Colonic mucosa (tissue), 4 donors: Measurements from ENCODE around the gene HIF3A. TPM values are rescaled to one million over a fixed set of nuclear protein-coding genes. Genes with fewer than 3 reads are reported as not detected.

Source experiments
- DNase-seq: peaks from one replicate; pipeline ENCODE4 v3.0.0-alpha.2; 2020
- H3K27ac ChIP-seq: fragments of 200-600 bp; one replicate; pipeline ENCODE4 v1.8.0; 2021
- H3K27me3 ChIP-seq: fragments of 200-600 bp; one replicate; pipeline ENCODE4 v1.8.0; 2021
- H3K36me3 ChIP-seq: fragments of 200-600 bp; one replicate; pipeline ENCODE4 v1.8.0; 2021
- H3K4me1 ChIP-seq: fragments of 200-600 bp; one replicate; pipeline ENCODE4 v1.8.0; 2021; ENCODE audit warnings: mild to moderate bottlenecking
- H3K4me3 ChIP-seq: fragments of 200-600 bp; one replicate; pipeline ENCODE4 v1.8.0; 2021
- H3K9ac ChIP-seq, 2 donors: one replicate each; pipeline ENCODE4 v1.7.0; 2013; ENCODE audit warnings: control low read depth in 2 of 2, low read depth in 2 of 2, low read length in 2 of 2
- H3K9me3 ChIP-seq: fragments of 200-600 bp; one replicate; pipeline ENCODE4 v1.8.0; 2021
- intact Hi-C: fragments of 100-400 bp; cut with DNase I; formaldehyde crosslinking; loops from one replicate; pipeline ENCODE4 v1.14.1; 2022
- total RNA-seq, 2 donors: library from RNA; stranded (reverse); fragmentation: NEBNext Ultra II Directional in 1 of 2; extraction: Animal tissue kit (Norgen Biotek cat#: 25700) in 1 of 2; gene quantifications; one replicate each; pipeline ENCODE4 v1.2.1, GENCODE V29; 2021
- TF ChIP-seq, protein P1 (sequence below): fragments of 200-600 bp; IDR thresholded peaks from one replicate; pipeline ENCODE4 v1.8.0; 2022; ENCODE audit warnings: antibody characterized with exemption, mild to moderate bottlenecking
- donor health status: healthy.
- donor health status: DM: no; HTN: no; CAD: no.
- donor health status: DM: no; HTN: no; CAD: no.

HIF3A gene
- total RNA-seq, 2 donors from 2014 or later, result 5.7 to 7.1 TPM

DNA sequence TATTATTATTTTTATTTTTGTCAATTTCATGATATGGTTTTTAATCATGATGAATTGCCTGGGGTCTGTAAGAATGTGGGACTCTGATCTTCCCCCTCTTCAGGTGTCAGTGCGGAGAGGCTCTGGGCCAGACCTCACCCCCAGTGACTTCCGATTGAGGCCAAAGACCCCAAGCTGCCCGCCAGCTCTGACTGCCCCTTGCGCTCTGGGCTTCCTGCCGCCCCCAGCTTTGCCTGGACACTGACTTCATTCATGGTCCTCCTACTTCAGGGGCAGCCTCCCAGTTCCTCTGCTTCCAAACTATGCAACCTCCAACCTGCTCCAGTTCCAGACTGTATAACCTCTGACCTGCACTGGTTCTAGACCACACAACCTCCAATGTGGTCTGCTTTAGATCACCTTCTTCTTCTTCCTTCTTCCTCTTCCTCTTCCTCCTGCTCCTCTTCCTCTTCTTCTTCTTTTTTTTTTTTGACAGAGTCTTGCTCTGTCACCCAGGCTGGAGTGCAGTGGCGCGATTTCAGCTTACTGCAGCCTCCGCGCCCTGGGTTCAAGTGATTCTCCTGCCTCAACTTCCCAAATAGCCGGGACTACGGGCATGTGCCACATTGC lies 43.3 kb downstream of the HIF3A start:
- no peaks in the 10 kb centered on the region for H3K36me3 ChIP-seq
- no peaks in the 10 kb centered on the region for H3K4me1 ChIP-seq
- DNase-seq, result no peak
- TF ChIP-seq, protein P1, sequence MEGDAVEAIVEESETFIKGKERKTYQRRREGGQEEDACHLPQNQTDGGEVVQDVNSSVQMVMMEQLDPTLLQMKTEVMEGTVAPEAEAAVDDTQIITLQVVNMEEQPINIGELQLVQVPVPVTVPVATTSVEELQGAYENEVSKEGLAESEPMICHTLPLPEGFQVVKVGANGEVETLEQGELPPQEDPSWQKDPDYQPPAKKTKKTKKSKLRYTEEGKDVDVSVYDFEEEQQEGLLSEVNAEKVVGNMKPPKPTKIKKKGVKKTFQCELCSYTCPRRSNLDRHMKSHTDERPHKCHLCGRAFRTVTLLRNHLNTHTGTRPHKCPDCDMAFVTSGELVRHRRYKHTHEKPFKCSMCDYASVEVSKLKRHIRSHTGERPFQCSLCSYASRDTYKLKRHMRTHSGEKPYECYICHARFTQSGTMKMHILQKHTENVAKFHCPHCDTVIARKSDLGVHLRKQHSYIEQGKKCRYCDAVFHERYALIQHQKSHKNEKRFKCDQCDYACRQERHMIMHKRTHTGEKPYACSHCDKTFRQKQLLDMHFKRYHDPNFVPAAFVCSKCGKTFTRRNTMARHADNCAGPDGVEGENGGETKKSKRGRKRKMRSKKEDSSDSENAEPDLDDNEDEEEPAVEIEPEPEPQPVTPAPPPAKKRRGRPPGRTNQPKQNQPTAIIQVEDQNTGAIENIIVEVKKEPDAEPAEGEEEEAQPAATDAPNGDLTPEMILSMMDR, result no peak
- no peak overlapping the region for H3K9ac ChIP-seq
- no peak overlapping the region for H3K4me3 ChIP-seq
- no peaks in the 10 kb centered on the region for H3K27me3 ChIP-seq
- intact Hi-C loops, result no loop called here
- H3K27ac ChIP-seq, result no peak overlapping the region
- no peaks in the 10 kb centered on the region for H3K9me3 ChIP-seq

DNA sequence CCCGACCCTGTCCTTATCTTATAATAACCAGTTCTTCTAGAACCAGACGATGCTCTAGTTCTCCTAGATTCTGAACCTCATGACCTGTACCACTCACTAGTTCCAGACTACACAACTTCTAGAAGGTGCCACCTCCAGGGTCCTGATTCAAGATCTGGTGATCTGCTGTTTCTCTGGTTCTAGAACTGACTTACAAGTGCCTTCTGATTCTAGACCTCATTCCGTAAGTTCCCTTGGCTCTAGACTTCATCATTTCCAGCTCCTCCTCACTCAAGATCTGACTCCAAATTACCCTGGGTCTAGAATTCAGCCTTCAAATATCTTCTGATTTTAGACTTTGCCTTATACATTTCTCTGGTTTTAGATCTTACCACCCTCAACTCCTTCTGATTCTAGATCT lies 45.1 kb downstream of the HIF3A start:
- Histone ChIP-seq H3K9ac (no peak overlapping the region), H3K4me3 (no peak overlapping the region), H3K4me1 (no peaks in the 10 kb centered on the region), H3K9me3 (no peaks in the 10 kb centered on the region), H3K36me3 (no peaks in the 10 kb centered on the region), H3K27ac (no peak overlapping the region), H3K27me3 (no peaks in the 10 kb centered on the region)
- TF ChIP-seq, protein P1, result no peak
- no peak for DNase-seq
- intact Hi-C loops, result no loop called here

DNA sequence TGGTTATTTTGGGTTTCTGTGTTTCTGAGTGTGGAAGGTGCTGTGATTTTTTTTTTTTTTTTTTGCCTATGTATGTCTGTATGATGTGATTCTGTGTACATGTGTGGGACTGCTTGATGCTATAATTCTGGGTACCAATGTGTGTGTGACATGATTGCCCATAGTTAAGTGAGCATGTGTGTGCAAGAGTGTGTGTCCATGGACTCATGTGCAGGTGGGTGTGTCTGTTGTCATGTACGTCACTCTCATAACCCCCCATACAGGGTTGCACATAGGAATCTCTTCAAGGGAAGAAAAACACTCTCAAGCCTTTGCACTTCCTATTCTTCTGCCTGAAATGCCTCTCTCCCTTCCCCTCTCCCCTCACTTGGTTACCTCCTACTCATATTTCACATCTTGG lies 47.5 kb downstream of the HIF3A start:
- no peaks in the 10 kb centered on the region for H3K36me3 ChIP-seq
- H3K9ac ChIP-seq, result no peak overlapping the region
- no peak for DNase-seq
- H3K9me3 ChIP-seq, result no peaks in the 10 kb centered on the region
- no peaks in the 10 kb centered on the region for H3K27me3 ChIP-seq
- H3K27ac ChIP-seq, result no peak overlapping the region
- no peak overlapping the region for H3K4me3 ChIP-seq
- TF ChIP-seq, protein P1, result no peak
- intact Hi-C loops, result no loop called here
- peaks cover 12% of the 10 kb centered on the region for H3K4me1 ChIP-seq

DNA sequence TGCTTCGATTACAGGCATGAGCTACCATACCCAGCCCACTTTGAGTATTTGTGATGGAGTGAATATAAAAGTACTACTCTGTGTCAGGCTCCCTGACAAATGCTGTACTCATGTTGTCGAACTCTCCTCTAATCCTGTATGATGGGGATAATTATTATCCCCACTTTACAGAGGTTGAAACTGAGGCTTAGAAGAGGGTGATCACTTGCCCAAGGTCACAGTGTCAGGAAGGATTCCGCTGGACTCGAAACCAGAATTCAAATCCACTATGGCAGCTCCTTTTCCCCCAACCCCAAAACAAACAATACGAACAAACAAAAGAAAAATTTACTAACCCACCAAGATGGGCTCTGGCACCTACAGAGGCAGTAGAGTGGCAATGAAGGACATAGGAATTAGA lies 48.3 kb downstream of the HIF3A start:
- no peaks in the 10 kb centered on the region for H3K36me3 ChIP-seq
- no peaks in the 10 kb centered on the region for H3K27me3 ChIP-seq
- peaks cover 20% of the 10 kb centered on the region for H3K4me1 ChIP-seq
- H3K4me3 ChIP-seq, result no peak overlapping the region
- intact Hi-C loops, result loop anchor here (5.0 kb wide), 1 partner anchor 63 kb away; no protein-coding TSS in a partner anchor
- TF ChIP-seq, protein P1, result no peak
- no peaks in the 10 kb centered on the region for H3K9me3 ChIP-seq
- DNase-seq, result no peak
- no peak overlapping the region for H3K9ac ChIP-seq
- H3K27ac ChIP-seq, result no peak overlapping the region

DNA sequence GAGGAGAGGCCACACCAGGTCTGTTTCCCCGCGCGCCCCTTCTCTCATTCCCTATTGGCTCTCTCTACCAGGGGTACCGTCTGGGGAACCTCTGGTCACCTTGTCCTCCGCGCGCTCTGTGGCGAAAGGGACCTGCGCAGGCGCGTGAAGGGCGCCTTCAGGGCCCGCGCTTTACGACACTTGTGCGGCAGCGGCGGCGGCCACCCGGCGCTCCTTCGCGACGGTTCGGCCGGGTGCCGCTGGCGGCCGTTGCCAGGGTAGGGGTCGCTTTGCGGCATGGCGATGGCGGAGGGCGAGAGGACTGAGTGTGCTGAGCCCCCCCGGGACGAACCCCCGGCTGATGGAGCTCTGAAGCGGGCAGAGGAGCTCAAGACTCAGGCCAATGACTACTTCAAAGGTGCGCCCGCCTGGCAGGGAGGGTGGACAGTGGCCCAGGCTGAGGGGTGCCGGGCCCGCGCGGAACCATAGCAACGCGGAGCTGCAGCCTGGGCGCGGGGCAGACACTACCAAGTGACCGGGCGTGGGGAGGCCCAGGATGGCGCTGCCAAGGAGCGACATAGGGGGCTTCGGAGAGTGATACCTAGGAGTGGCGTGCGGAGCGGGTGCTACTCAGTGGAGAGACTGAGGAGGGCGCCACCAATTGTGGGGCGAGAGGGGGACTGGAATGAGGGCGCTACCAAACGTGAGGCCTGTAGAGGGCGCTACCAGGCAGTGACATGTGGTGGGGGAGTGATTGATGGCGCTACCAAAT lies 50.2 kb downstream of the HIF3A start, which contains the start of gene PPP5C:
Gene PPP5C (plus strand): TSS at position 267 of the 751 bp plus-strand sequence. CDS start 10 bp downstream, at position 277.
- H3K9ac ChIP-seq, result peak within 1 kb of the TSS; percentile 92 to 93
- peak within 1 kb of the TSS; percentile 99 for H3K4me3 ChIP-seq
- H3K4me1 ChIP-seq, result peaks cover 37% of the 10 kb centered on the region
- peak within 1 kb of the TSS; percentile 60 for H3K27ac ChIP-seq
- H3K9me3 ChIP-seq, result no peaks in the 10 kb centered on the region
- peak; percentile 91 for DNase-seq
- H3K27me3 ChIP-seq, result no peaks in the 10 kb centered on the region
- TF ChIP-seq, protein P1, result peak; percentile 68
- H3K36me3 ChIP-seq, result no peaks in the 10 kb centered on the region
- intact Hi-C loops, result loop anchor here (5.0 kb wide), 1 partner anchor 65 kb away; no protein-coding TSS in a partner anchor
